PC-9 (cell line): ENCODE results near the gene CSF1R. TPM values are rescaled to one million over a fixed set of nuclear protein-coding genes. Genes with fewer than 3 reads are reported as not detected.
A peak's percentile ranks its signal among the peaks of the same experiment; 100 is the strongest.

Experiments
- BruUV-seq: library from RNA; stranded (reverse); fragments of 400-500 nt; replicated peaks from 2 replicates; lab custom pipeline; 2021; lab: Mats Ljungman, UMichigan
- CTCF ChIA-PET: fragments of 300-600 bp; sonication (Branson Sonifier 250); formaldehyde crosslinking; loops from one replicate; lab custom pipeline; 2022; ENCODE audit warnings: antibody characterized with exemption; lab: Charles Lee
- POLR2A ChIA-PET: fragments of 300-600 bp; sonication (Branson Sonifier 250); formaldehyde crosslinking; loops from one replicate; lab custom pipeline; 2022; ENCODE audit warnings: antibody characterized with exemption; ENCODE audit not compliant: unreplicated experiment; lab: Charles Lee
- DNase-seq, 2 experiments: peaks; one replicate each; pipeline versions ENCODE4 v3.0.0 to v3.0.0-alpha.2; 2015 to 2022; ENCODE audit warnings: mixed read lengths in 1 of 2
- H2AFZ ChIP-seq: fragments of 200-600 bp; sonication (generic); 2 replicates; pipeline ENCODE4 v1.8.1; 2017; ENCODE audit warnings: antibody characterized with exemption
- H3F3A ChIP-seq: fragments of 200-600 bp; sonication (generic); 2 replicates; pipeline ENCODE4 v1.8.1; 2017; ENCODE audit warnings: antibody characterized with exemption, mild to moderate bottlenecking, low read depth; ENCODE audit not compliant: insufficient read depth
- H3K27ac ChIP-seq: fragments of 200-600 bp; sonication (generic); 2 replicates; pipeline ENCODE4 v1.6.1; 2016; ENCODE audit warnings: mixed run types
- H3K27me3 ChIP-seq: fragments of 200-600 bp; sonication (generic); 2 replicates; pipeline ENCODE4 v1.6.1; 2016; ENCODE audit warnings: low read depth, mixed run types; ENCODE audit not compliant: insufficient read depth
- H3K36me3 ChIP-seq: fragments of 200-600 bp; sonication (generic); 2 replicates; pipeline ENCODE4 v1.6.1; 2016; ENCODE audit warnings: low read depth, mixed run types
- H3K4me1 ChIP-seq: fragments of 200-600 bp; sonication (generic); replicated peaks from 2 replicates; pipeline ENCODE4 v1.6.1; 2016; ENCODE audit warnings: mixed run types; ENCODE audit not compliant: insufficient read depth
- H3K4me2 ChIP-seq: fragments of 200-600 bp; sonication (generic); 2 replicates; pipeline ENCODE4 v1.6.1; 2017; ENCODE audit warnings: mixed run types
- H3K4me3 ChIP-seq: fragments of 200-600 bp; sonication (generic); 2 replicates; pipeline ENCODE4 v1.6.1; 2016; ENCODE audit warnings: mixed run types
- H3K79me2 ChIP-seq: fragments of 200-600 bp; sonication (generic); 2 replicates; pipeline ENCODE4 v1.6.1; 2017; ENCODE audit warnings: low read depth, mixed run types
- H3K9me2 ChIP-seq: fragments of 200-600 bp; sonication (generic); 2 replicates; pipeline ENCODE4 v1.8.1; 2017; ENCODE audit warnings: mild to moderate bottlenecking; ENCODE audit not compliant: insufficient read depth
- H3K9me3 ChIP-seq: fragments of 200-600 bp; sonication (generic); 2 replicates; pipeline ENCODE4 v1.8.1; 2016; ENCODE audit warnings: low read depth; ENCODE audit not compliant: insufficient read depth
- H4K20me1 ChIP-seq: fragments of 200-600 bp; sonication (generic); 2 replicates; pipeline ENCODE4 v1.8.1; 2017; ENCODE audit not compliant: insufficient read depth
- CTCF ChIP-seq: fragments of 200-600 bp; sonication (generic); conservative IDR thresholded peaks from 2 replicates; pipeline ENCODE4 v1.6.1; 2017; ENCODE audit warnings: mixed run types, antibody characterized with exemption, mild to moderate bottlenecking, moderate library complexity
- EZH2 ChIP-seq: fragments of 200-600 bp; sonication (generic); IDR thresholded peaks from 2 replicates; pipeline ENCODE4 v1.8.0; 2017; ENCODE audit warnings: antibody characterized with exemption, low read depth
- intact Hi-C: fragments of 100-400 bp; cut with micrococcal nuclease; formaldehyde crosslinking; loops from one replicate; pipeline ENCODE4 v1.10.0; 2022; ENCODE audit not compliant: unreplicated experiment
- total RNA-seq: library from RNA; stranded (reverse); gene quantifications from 2 replicates; pipeline ENCODE4 v1.2.3, GENCODE V29; 2021

CSF1R gene
- total RNA-seq, 1 experiment from 2014 or later, result 0.72 TPM

- Histone ChIP-seq H3K79me2 (no peaks in the 10 kb centered on the region), H3K9me2 (no peaks in the 10 kb centered on the region), H3K4me2 (peak overlapping the region; percentile 73), H3K4me3 (no peak overlapping the region), H4K20me1 (no peaks in the 10 kb centered on the region), H3F3A (no peaks in the 10 kb centered on the region), H3K4me1 (no peaks in the 10 kb centered on the region), H3K9me3 (no peaks in the 10 kb centered on the region), H3K27ac (no peak overlapping the region), H3K36me3 (no peaks in the 10 kb centered on the region), H3K27me3 (no peaks in the 10 kb centered on the region), H2AFZ (0 out of 2 replicates have a peak overlapping the region, but pooled peaks have one; percentile 61)
- no peak for TF ChIP-seq EZH2
- no peak for TF ChIP-seq CTCF
- BruUV-seq, result no TSS peak
- intact Hi-C loops, result no loop called here
- CTCF ChIA-PET, result no interaction called here
- POLR2A ChIA-PET, result no interaction called here
- DNase-seq, result no peak
Observed at GRCh38 chr5:150129454-150129812, 43.1 kb upstream of the CSF1R start.

GRCh38 chr5:150126921-150127265 is 40.5 kb upstream of the CSF1R start:
- CTCF ChIA-PET, result interaction anchor here (0.6 kb wide), 1 partner anchor 25 kb away, joined by 4 read pairs; no protein-coding TSS in a partner anchor

GRCh38 chr5:150126199-150126920 is 40.0 kb upstream of the CSF1R start:
- no peak overlapping the region for H2AFZ ChIP-seq
- H3K79me2 ChIP-seq, result no peaks in the 10 kb centered on the region
- no TSS peak for BruUV-seq
- no peaks in the 10 kb centered on the region for H3F3A ChIP-seq
- no peak overlapping the region for H3K27ac ChIP-seq
- intact Hi-C loops, result no loop called here
- H3K27me3 ChIP-seq, result no peaks in the 10 kb centered on the region
- H3K4me2 ChIP-seq, result no peak overlapping the region
- ChIA-PET CTCF (no interaction called here), POLR2A (interaction anchor here (0.7 kb wide), 1 partner anchor 36 kb away, joined by 3 read pairs; no protein-coding TSS in a partner anchor)
- no peaks in the 10 kb centered on the region for H3K36me3 ChIP-seq
- no peak overlapping the region for H3K4me3 ChIP-seq
- peaks cover 7% of the 10 kb centered on the region for H3K4me1 ChIP-seq
- H4K20me1 ChIP-seq, result no peaks in the 10 kb centered on the region
- DNase-seq, result no peak
- no peak for TF ChIP-seq EZH2
- no peak for TF ChIP-seq CTCF
- H3K9me3 ChIP-seq, result no peaks in the 10 kb centered on the region
- no peaks in the 10 kb centered on the region for H3K9me2 ChIP-seq

More at GRCh38 chr5:150126921-150127265, 40.5 kb upstream of the CSF1R start:
- H3K27ac ChIP-seq, result no peak overlapping the region
- H3K79me2 ChIP-seq, result no peaks in the 10 kb centered on the region
- H3F3A ChIP-seq, result no peaks in the 10 kb centered on the region
- H3K4me1 ChIP-seq, result peaks cover 5% of the 10 kb centered on the region
- no peak for DNase-seq
- no peaks in the 10 kb centered on the region for H3K27me3 ChIP-seq
- H3K36me3 ChIP-seq, result no peaks in the 10 kb centered on the region
- intact Hi-C loops, result no loop called here
- H3K4me2 ChIP-seq, result no peak overlapping the region
- H2AFZ ChIP-seq, result no peak overlapping the region
- no peaks in the 10 kb centered on the region for H4K20me1 ChIP-seq
- H3K9me2 ChIP-seq, result no peaks in the 10 kb centered on the region
- BruUV-seq, result no TSS peak
- H3K9me3 ChIP-seq, result no peaks in the 10 kb centered on the region
- POLR2A ChIA-PET, result interaction anchor here (0.7 kb wide), 2 partner anchors 35 to 76 kb away, joined by 3 to 14 read pairs; no protein-coding TSS in a partner anchor
- no peak overlapping the region for H3K4me3 ChIP-seq
- TF ChIP-seq CTCF, result no peak
- no peak for TF ChIP-seq EZH2
